Pons (tissue), 1 donor: Measurements from ENCODE around the gene CDK9.
"Not testable (repeated sequence)": the region's sequence is repeated elsewhere in the genome, so short reads cannot be mapped to it uniquely, and the experiment has no call there.

ENCODE experiments used
- DNase-seq: peaks from one replicate; pipeline ENCODE4 v3.0.0-alpha.2; 2016; ENCODE audit warnings: low spot score

Gene CDK9

DNA sequence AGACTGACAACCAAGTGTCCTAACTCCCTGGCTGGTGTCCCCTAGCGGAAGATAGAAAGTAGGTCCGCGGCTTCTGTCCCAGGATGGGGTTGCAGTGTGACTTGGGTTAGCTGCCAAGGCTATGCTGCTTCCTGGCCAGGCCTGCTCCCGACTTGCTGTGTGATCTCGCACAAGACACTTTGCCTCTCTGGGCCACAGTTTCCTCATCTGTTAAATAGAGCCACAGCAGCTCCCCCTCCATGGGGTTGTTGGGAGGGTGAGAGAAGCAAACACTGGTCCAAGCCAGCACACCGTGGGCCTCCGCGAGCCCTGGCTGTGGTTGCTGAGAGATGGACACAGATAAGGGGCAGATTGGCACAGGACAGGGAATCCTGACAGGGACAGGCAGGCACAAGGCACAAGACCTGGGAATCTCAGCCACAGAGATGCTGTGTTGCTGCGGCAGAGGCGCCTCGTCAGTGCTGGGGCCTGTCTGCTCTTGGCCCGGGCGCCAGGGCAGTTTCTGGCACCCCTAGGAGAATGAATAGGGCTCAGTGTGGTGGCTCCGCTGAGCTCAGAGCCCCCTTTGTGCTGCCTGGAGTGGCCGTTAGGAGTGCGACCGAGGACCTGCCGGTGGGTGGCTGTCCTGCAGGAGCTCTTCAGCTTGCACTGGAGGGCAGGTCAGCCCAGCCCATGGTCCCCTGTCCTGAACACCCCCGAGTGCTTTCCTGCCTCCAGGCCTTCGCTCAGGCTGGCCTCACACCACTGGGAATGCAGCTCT, 5.5 kb upstream of the CDK9 start:
- DNase-seq, result peak; percentile 82

DNA sequence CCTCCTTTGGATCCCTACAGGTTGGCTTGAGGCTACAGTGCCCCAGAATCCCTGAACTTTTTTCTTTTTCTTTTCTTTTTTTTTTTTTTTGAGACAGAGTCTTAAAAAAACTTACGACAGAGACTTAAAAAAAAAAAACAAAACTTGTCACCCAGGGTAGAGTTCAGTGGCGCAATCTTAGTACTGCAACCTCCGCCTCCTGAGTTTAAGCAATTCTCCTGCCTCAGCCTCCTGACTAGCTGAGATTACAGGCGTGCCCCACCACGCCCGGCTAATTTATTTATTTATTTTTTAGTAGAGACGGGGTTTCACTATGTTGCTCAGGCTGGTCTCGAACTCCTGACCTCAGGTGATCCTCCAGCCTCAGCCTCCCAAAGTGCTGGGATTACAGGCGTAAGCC, 4.9 kb upstream of the CDK9 start:
- DNase-seq, result not testable (repeated sequence)

DNA sequence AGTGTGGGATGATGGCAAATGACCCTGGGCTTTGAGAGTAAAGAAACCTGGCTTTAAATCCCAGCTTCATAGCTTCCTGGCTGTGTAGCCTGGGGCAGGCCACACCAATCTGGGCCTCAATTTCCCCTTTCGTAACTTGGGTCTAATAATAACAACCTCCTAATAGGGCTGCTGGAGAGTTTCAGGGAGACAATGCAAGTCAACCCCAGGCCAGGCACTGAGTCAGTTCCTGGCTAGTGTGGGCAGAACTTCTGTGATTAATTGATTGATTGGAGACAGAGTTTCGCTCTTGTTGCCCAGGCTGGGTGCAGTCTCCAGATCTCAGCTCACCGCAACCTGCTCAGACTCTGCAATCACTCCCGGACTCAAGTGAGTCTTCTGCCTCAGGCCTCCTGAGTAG, 4.0 kb upstream of the CDK9 start:
- no peak for DNase-seq

GRCh38 chr9:127783111-127784008, 2.5 kb upstream of the CDK9 start:
- DNase-seq, result peak; percentile 38

DNA sequence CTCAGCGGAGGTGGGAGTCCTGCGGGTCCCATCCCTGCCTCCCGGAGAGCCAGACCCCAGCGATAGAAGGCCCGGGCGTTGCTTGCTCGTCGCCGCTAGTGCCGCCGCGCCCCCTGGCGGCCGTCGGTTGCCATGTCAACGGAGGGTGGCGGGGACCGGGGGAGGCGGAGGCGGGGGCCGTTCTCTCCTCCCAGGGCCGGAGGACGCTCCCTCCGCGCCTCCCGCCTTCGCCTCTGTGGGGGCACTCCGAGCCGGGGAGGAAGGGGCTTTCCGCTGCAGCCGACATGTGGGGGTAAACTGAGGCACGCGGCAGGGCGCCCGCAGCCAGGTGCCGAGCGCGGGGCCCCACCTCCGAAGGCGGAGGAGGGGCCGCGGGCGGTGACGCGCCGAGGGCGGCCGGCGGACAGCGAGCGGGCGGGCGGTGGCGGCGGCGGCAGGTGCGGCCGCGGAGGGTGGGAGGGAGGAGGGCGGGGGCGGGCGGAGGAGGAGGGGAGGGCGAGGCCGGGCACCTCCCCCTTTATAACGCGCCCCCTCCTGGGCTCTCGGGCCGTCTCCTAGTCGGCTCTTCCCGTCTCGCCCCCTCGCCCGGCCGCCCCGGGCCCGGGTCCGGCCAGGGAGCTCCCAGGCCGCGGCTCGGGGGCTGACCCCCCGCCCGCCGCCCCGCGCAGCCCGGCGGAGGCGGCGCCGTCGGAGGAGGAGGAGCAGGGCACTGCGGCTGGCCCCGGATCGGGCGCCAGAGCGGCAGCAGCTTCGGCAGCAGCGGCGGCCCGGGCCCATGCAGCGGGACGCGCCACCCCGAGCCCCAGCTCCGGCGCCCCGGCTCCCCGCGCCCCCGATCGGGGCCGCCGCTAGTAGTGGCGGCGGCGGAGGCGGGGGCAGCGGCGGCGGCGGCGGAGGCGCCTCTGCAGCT, 556 bp upstream of the CDK9 start:
- peak; percentile 66 for DNase-seq

GRCh38 chr9:127786773-127787104, 905 bp downstream of the CDK9 start:
- DNase-seq, result no peak

GRCh38 chr9:127788337-127789011, 2.6 kb downstream of the CDK9 start:
- no peak for DNase-seq

DNA sequence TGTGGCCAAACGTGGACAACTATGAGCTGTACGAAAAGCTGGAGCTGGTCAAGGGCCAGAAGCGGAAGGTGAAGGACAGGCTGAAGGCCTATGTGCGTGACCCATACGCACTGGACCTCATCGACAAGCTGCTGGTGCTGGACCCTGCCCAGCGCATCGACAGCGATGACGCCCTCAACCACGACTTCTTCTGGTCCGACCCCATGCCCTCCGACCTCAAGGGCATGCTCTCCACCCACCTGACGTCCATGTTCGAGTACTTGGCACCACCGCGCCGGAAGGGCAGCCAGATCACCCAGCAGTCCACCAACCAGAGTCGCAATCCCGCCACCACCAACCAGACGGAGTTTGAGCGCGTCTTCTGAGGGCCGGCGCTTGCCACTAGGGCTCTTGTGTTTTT, 3.3 kb downstream of the CDK9 start:
- DNase-seq, result no peak

DNA sequence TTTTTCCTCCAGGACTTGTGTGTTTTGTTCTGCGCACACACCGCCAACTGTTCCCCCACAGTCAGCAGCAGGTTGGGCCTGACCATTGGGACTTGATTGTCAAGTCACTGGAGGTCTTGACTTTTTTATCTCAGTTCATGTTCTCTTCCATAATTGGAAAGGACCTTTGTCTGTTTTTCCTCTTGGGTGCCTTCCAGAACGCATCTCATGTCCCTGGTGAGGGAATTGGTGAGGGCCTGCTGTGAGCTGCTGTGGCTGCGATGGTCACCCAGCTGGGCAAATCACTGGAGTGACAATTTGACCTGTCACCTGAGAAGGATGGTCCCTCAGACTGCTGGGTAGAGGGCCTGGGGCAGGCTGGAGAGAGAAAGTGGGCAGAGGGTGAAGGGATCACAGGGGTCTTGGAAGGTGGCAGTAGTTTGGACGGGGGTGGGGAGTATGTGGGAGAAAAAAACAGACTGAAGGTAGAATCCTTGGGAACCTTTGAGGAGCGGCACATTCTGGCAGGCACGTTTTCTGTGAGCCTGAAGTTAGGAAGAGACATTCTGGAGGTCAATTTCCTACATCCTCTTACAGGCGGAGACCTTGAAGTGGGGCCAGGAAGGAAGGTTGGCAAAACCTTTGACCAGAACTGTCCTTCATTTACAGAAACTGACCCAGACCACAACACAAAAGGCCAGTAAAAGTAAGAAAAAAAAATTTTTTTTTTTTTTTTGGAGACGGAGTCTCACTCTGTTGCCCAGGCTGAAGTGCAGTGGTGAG, 4.4 kb downstream of the CDK9 start:
- DNase-seq, result no peak

- DNase-seq, result no peak
Measured at GRCh38 chr9:127791085-127791484, 5.3 kb downstream of the CDK9 start.

DNA sequence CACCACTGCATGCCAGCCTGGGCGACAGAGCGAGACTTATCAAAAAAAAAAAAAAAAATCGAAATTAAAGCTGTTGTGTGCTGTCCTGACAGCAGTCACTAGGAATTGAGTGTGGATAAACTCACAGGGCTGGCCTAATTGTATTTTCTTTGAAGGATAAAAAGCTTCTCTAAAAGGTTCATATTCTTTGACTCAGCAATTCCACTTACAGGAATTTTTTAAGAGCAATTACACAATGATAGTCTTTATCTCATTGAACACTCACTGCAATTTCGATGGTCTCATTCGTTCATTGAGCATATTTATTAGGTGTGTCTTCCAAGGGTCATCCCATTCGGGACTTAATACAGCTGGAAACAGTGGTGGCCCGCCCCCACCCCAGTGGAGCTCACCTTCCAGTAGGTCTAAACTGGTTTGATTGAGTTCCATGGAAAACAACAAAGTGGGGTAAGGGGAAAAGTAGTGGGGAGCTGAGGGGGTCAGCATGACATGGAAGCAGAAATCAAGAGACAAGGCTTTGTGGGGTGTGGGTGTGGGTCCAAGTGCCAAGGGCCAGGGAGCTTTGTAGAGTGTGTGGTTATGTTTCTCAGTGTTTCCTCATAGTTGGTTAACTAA, 6.7 kb downstream of the CDK9 start:
- DNase-seq, result no peak

DNA sequence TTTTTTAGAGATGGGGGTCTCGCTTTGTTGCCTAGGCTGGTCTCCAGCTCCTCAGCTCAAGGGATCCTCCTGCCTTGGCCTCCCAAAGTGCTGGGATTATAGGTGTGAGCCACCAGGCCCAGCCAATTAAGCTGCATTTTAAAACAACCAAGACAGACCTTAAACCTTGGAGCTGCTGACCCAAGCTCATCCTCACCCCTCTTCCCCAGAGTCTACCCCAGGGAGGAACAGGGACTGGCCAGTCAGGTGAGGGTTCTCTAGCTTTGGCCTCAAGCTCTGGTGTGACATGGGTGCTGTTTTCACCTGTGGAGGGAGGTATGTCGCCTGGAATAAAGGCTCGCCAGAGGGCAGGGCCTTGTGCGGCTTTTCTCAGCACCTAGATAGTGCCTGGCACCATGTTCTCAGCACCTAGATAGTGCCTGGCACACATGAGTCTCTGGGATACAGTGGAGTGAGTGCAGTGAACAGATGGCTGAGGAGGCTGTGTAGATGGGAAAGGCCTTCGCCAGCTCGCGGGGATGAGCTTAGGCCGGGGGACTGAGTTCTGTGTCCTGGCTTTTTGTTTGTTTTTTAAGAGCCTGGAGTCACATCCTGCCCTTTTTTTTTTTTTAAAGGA, 7.4 kb downstream of the CDK9 start:
- no peak for DNase-seq

- DNase-seq, result no peak
Measured at GRCh38 chr9:127794001-127794791, 8.4 kb downstream of the CDK9 start.

GRCh38 chr9:127796225-127796813, 10.5 kb downstream of the CDK9 start:
- no peak for DNase-seq

- no peak for DNase-seq
Measured at GRCh38 chr9:127796852-127797370, 11.1 kb downstream of the CDK9 start.

GRCh38 chr9:127801955-127802575, 16.2 kb downstream of the CDK9 start:
- peak; percentile 46 for DNase-seq

GRCh38 chr9:127802576-127803443, 17.0 kb downstream of the CDK9 start, which contains the start of gene FPGS:
FPGS (plus strand) TSS chr9:127802882; CDS start chr9:127802925, 43 bp downstream.
- peak; percentile 74 for DNase-seq
